Measurements from ENCODE around the gene ATXN3.
A peak's percentile ranks its signal among the peaks of the same experiment; 100 is the strongest.
"Not testable (repeated sequence)": the region's sequence is repeated elsewhere in the genome, so short reads cannot be mapped to it uniquely, and the experiment has no call there.

ATXN3 gene

DNA sequence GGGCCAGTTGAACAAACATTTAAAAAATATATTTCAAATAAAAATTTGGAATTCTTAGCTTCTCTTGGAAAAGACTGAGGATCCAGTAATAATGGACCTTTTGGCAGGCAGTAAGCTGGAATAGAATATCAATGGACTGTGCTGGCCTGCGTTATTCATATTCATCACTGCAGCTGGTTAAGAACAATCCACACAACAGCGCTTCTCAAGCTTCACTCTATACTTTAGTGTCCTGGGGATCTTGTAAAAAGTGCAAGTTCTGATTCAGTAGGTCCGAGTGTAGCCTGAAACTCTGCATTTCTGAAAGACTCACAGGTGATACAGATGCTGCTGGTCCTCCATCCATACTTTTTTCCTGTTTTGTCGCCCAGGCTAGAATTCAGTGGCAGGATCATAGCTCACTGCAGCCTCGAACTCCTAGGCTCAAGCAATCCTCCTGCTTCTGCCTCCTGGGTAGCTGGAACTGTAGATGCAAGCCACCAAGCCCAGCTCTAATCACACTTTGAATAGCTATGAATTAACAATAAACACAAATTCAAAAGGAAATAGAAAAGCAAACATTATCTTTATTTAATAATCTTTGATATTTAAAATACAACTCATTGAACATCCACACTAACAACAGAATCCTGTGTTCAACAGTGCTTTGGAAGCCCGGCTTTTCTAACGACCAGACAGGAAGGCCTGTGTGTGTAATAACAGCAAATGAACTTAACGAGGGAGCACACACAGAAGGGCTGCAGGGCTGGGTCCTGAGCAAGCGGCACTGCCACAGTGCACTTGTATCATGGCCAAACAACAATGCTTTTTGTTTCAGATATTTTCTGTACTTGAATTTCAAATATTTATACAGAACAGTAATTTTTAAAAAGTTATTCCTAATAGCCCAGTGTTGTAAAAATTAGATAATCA, 48.1 kb downstream of the ATXN3 start:
- DNase-seq, result no peak

DNA sequence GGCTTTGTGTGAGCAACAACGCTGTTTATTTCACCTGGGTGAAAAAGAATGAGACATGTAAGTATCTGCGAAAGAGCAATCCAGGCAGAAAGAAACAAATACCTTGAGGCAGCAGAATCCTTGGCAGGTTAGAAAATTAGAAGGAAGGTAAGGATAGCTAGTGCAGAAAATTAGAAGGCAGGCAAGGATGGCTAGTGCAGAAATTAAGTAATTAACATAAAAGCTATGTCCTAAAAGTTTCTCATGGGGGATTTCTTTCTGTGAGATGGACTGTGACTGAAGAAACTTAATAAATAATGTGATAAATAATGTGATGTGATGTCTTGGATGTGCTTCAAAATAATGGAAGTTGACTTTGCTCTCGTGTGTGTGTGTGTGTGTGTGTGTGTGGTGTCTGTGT, 56.6 kb downstream of the ATXN3 start:
- DNase-seq, result no peak

DNA sequence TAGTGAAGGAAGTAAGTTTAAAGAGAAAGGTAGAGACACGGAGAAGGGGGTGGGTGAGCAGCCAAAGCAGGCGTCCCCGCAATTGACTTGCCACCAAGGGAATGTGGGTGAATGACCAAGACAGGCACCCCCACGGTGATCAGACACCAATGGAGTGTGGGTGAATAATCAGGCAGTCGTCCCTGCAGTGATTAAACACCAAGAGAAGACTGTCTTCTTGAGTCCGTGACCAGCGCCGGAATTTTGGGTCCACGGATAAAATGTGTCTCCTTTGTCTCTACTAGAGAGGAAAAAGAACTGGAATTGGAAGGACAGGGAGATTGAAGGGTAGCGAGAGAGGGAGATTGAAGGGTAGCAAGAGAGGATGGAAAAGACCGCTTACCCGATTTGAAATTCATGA, 57.2 kb downstream of the ATXN3 start:
- DNase-seq, result not testable (repeated sequence)

DNA sequence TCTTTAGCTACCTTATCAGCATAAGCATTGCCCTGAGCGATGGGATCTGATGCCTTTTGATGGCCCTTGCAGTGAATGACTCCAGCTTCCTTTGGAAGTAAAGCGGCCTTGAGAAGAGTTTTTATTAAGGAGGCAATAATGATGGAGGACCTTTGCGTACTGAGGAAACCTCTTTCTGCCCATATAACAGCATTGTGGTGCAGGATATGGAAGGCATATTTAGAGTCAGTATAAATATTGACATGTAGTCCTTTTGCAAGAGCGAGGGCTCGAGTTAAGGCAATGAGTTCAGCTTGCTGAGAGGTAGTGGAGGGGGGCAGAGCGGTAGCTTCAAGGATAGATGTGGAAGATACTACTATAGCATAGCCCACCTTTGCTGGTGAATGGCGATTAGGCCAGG, 60.5 kb downstream of the ATXN3 start:
- DNase-seq, result not testable (repeated sequence)

DNA sequence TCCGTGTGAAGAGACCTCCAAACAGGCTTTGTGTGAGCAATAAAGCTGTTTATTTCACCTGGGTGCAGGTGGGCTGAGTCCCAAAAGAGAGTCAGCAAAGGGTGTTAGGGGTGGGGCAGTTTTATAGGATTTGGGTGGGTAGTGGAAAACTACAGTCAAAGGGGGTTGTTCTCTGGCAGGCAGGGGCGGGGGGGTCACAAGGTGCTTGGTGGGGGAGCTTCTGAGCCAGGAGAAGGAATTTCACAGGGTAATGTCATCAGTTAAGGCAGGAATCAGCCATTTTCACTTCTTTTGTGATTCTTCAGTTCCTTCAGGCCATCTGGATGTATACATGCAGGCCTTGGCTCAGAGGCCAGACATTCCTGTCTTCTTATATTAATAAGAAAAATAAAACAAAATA, 64.6 kb downstream of the ATXN3 start:
- DNase-seq, result not testable (repeated sequence)

DNA sequence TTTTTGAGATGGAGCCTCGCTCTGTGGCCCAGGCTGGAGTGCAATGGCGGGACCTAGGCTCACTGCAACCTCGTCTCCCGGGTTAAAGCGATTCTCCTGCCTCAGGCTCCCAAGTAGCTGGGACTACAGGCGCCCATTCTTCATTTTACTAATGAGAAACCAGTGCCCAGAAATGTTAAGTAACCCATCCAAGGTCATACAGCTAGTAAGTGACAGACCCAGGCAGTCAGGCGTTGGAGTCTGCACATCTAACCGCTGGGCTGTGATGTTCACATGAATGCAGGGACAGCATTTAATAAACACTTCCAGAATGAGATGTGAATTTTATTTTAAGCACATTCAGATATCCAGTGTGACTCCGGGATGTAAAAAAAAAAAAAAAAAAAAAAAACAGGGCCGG, 65.2 kb downstream of the ATXN3 start:
- DNase-seq, result no peak

DNA sequence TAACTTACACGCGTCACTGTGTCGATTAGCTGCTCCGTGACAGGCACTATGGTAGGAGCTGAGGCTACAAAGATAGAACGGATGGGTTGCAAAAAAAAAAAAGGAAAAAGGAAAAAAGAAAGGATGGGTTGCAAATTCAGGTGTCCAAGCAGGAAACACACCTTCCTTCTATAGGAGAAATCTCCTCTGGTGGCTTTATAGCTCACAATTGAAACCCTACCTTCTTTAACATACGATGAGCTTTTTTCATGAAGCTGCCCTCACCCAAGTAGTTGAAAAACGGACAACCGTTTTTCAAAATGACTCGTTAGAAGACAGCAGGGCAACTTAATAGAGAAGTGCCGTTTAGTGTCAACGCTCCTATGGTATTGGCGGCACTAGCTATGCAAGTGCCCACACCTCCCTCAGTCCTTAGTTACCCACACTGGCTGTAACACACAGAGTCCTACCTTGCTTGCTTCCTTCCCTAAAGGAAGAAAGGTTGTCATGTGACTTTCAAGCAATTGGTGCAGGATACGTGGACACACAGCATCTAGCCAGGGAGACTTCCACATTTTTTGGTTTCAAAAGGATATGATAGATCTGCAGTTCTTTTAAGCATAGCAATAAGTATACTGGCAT, 65.8 kb downstream of the ATXN3 start:
- DNase-seq, result no peak

DNA sequence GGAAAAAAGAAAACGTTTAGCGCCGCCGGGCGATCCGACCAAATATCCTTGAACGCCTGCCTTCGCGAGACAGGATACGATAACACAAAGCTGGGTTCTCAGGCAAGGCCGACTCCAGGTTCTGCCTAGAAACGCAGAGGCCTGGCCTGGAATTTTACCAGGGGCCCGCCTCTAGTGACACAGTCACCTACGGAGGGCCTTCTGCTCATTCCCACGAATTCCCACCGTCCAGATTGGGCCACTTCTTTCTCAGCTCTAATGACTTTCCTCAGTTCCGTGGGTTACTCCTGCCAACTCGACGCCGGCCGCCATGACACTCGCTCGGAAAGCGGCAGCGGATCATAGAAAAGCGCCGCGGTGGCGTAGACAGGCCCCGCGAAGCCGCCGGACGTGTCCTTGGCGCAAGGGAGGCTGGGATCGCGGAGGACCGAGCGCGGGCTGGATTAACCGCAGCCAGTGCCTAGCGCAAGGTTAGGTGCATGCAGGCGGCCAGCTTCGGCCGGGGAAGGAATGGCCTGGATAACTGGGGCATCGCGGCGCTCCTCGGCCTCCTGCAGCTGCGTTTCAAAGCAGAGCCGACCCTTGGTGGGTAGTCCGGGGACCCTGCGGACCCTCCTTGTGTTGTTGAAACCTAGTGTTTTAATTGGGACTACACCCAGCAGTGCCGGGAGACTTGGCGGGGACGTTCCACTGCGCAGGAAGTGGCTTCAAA, 66.5 kb downstream of the ATXN3 start, which contains the start of gene TRIP11:
Gene TRIP11 (minus strand): TSS at position 341 of the 712 bp plus-strand sequence. CDS start 374 bp downstream, outside the sequence.
- DNase-seq, result peak; percentile 93

DNA sequence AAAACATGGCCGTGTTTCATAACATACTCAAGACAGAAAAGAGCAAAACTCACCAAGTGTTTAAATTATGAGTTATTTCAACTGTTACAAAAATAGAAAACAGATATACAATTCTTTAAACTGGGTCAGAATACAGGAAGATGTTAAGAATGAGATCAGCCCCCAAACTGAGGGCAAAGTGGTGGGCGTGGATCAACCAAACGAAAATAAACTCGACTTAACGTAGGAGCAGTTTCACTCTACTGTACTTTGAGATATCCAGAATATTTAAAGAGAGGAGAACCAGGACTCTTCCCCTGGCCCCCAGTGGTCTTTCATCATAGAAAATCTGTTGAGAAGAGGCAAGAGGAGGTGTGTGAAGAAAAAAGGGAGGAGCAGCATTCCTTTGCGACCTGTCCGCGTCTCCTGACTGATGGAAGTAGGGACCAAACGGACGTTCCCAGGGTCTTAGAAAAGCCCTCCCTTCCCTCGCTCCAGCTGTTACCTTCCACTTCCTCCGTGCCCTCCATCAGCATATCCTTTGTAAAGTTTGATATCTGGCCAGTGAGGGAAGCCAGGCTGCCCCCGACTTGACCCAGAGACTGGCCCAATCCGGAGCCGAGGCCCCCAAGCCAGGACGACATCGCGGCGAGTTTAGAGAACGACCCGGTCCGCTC, 67.2 kb downstream of the ATXN3 start:
- no peak for DNase-seq

DNA sequence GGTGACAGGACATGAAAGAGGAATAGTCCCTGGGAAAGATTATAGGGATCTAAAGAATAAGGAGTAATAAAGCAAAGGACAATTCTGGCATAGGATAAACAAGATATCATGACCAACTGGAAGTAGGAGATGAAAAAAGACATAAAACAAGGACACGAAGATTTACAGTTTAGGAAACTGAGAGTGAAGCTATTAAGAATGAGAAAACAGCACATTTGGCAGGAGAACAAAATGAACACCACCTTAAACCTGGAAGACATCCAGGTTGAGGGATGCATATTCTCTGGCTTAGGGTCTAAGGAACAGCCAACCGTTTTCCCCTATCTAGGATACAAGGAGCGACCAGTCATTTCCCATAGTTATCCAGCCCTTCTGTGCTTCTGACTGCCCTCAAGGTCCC, 68.4 kb downstream of the ATXN3 start:
- DNase-seq, result no peak

DNA sequence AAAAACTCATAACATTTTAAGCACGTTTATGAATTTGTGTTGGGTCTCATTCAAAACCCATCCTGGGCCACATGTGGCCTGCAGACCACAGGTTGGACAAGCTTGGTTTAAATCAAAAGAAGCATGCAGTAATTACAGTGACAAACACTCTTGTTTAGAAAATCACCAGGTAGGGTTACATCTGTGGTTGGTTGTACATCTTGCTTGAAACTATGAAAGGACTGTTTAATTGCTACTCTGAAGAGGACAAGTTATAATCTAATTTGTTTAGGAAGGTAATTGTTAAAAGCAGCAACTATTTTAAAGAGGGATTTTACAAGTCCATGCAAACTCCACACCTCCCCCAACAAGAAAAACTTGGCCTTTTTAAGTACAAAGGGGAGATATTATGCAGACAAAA, 70.5 kb downstream of the ATXN3 start:
- DNase-seq, result no peak

DNA sequence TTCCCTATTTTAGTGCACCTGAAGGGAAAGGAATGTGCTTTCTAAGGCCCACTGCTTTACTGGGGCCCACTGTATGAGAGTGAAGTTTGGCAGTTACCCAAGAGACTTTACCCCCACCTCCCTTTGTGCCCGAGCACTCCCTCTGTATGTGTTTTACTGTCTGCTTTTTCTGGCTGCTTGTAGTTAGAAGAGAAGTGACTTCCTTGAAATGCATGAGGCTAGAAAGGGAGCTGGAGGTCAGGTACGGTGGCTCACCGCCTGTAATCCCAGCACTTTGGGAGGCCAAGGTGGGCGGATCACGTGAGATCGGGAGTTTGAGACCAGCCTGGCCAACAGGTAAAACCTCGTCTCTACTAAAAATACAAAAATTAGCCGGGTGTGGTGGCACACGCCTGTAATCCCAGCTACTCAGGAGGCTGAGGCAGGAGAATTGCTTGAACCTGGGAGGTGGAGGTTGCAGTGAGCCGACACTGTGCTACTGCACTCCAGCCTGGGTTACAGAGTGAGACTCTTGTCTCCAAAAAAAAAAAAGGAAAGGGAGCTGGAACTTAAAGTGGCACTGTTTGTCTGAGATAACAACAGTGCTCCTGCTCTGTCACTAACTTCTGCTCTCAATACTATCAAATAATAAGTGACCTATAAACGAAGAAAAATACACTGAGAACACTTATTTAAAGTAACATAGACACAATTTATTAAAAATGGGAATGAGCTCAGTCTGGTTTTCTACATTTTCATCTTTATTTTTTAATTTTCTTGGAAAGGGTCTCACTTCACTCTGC, 72.3 kb downstream of the ATXN3 start:
- DNase-seq, result no peak

DNA sequence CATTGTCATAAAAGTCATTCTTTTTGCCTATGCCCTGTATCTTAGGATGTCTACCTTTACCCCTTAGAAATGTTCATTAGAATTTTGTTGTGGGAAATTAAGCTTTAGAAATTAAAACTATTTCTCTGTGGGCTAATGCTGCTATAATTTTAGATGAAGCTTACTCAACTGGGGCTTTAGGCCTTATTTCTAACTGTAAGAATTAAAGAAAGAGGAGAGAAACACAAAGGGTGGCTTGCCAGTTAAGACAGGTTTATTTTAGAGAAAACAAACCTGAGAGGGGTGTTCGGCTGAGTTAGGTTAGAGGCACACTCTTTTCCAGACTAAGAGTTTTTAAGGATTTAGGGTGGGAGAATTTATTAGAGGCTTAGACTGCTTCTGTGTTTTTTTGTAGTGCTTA, 72.9 kb downstream of the ATXN3 start:
- DNase-seq, result no peak

DNA sequence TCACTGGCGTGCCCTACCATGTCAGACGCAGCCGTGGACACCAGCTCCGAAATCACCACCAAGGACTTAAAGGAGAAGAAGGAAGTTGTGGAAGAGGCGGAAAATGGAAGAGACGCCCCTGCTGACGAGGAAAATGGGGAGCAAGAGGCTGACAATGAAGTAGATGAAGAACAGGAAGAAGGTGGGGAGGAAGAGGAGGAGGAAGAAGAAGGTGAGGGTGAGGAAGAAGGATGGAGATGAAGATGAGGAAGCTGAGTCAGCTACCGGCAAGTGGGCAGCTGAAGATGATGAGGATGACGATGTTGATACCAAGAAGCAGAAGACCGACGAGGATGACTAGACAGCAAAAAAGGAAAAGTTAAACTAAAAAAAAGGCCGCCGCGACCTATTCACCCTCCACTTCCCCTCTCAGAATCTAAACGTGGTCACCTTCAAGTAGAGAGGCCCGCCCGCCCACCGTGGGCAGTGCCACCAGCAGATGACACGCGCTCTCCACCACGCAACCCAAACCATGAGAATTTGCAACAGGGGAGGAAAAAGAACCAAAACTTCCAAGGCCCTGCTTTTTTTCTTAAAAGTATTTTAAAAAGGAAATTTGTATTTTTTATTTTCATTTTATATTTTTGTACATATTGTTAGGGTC, 79.7 kb downstream of the ATXN3 start:
- DNase-seq, result no peak

DNA sequence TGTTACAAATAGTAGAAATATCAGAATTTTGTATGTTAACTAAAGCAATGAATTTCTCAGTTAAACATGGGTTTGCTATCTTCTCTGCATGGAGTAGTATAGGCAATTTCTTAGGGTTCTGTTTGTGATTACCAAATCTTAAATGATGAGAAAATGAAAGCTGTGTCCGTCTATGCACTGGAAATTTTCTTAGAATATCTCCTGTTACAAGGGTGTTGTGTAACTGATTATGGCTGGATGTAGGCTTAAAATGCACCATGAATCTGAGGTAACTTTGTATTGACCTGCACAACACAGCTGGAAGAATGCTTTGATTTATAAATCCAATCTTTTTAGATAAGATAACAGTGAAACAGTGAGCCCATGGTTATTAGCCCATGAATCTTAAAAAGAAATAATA, 84.3 kb downstream of the ATXN3 start:
- no peak for DNase-seq

DNA sequence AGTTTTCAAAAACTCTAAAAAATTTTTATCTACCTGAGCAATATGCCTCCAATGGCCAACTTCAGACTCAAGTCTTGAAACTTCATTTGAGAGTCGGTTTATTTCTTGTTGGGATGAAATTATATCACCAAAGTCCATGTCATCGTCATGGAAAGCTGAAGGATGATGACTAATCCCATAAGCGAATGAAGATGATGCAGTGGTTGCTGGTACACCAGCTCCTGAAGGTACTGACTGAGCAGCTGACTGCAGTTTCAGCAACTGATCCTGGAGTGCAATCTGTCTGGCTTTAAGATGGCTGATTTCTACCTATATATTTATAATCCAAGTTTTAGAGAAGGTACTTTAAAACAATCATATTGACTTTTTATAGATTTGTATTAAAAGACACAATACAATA, 84.9 kb downstream of the ATXN3 start:
- no peak for DNase-seq

DNA sequence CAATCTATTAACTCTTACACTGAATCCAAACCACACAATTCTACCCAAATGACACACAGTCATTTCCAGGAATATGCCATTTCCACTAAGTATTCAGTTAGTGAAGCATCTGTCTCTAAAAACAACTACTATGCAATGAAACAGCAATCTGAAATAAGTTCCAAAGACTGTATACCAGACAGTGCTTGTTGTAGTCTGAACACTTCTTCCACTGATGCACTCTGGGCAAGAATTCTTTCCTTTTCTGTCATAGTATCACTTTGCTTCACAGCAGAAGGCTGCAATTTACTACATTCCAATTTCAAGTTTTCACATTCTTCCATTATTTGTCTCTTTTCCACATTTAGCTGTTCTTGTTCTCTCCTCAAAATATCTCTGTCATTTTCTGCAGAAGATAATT, 92.3 kb downstream of the ATXN3 start:
- DNase-seq, result no peak

DNA sequence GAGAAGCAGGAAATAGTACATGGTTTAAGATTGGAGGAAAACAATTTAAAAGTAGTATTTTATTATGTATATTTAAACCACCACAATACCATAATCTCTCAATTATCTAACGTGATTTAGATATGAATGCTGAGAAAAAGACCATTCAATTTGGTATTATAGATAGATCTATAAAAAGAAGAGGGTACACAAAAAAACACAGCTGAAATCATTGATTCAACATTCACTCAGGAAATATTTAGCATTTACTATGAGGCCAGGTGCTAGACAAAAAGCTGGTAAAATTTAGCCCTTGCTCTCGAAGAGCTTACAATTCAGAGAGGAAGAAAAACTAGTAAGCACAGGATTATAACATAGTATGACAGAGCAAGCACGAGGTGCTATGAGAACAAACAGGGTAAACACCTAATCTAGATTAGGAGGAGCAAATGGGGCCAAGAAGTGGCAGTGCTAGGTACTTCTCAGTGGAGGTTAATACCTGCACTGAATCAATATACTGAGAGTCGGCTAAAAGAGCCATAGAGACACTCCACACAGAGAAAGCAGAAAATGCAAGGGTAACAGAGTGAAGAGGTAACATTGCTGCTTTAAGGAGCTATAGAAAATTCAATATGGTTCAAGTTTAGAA, 94.1 kb downstream of the ATXN3 start:
- DNase-seq, result no peak

DNA sequence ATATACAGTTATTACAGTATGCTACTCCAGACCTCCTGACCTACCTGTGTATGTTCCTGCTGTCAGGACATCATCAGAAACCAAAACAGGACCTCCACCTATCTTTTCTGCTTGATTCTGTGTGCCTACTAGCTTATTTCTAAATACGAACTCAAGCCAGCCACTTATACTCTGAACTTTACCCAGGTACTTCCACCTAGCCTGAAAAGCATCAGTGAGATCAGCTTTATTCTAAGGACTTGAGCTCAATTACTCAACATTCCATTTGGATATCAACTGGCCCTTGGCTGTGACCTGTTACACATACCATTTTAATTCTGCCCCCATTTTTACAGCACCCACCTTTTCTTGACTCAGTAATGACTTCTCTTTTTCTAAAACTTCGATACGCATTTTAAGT, 95.7 kb downstream of the ATXN3 start:
- DNase-seq, result no peak

DNA sequence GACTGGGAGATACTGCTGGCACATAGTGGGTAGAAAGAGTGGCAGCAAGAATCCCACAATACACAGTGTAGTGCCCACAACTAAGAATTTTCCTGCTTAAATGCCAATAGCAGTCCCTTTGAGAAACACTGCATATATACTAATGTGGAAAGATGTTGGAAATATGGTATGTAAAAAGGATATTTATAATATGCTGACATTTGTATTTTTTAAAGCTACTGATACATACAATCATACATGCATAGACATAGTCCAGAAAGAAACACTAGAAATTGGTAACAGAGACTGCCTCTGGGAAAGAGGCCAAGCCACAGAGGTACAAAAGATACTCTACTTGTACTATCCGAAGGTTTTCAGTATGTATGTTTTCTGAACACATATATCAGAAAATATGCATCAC, 96.8 kb downstream of the ATXN3 start:
- DNase-seq, result no peak

Measured in activated gamma-delta T cell treated with Interleukin-2 at 50 U/mL for 16 hours (primary cell).